ENCODE results near the gene SNX3.

DNA sequence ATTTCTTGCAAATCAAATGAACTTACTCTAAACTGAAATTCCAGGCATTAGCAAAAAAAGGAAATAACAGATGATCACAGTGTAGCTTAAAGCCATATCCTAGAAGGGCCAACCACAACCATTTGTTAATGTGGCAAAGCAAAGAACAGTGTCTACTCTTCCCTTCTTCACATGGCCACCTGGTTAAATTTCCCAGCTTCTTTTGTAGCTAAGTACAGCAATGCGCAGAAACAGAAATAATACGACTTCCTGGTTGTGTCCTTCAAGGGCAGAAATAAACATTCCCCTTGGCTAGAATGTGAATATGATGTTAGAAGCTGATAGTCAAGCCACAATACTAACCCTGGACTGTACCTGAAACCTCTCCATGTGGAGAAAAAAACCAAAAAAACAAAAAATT lies 9.6 kb downstream of the SNX3 start:
- TF ChIP-seq, protein P1, sequence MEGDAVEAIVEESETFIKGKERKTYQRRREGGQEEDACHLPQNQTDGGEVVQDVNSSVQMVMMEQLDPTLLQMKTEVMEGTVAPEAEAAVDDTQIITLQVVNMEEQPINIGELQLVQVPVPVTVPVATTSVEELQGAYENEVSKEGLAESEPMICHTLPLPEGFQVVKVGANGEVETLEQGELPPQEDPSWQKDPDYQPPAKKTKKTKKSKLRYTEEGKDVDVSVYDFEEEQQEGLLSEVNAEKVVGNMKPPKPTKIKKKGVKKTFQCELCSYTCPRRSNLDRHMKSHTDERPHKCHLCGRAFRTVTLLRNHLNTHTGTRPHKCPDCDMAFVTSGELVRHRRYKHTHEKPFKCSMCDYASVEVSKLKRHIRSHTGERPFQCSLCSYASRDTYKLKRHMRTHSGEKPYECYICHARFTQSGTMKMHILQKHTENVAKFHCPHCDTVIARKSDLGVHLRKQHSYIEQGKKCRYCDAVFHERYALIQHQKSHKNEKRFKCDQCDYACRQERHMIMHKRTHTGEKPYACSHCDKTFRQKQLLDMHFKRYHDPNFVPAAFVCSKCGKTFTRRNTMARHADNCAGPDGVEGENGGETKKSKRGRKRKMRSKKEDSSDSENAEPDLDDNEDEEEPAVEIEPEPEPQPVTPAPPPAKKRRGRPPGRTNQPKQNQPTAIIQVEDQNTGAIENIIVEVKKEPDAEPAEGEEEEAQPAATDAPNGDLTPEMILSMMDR (IDR thresholded peaks at IDR 0.05; ENCODE audit: poor library complexity, severe bottlenecking) = no peak
- no peak for TF ChIP-seq SMC3 (conservative IDR thresholded peaks at IDR 0.05; ENCODE audit: poor library complexity)
- TF ChIP-seq TAF1 (IDR thresholded peaks at IDR 0.05; ENCODE audit: low read depth) = no peak
- TF ChIP-seq EZH2 (IDR thresholded peaks at IDR 0.05; ENCODE audit: borderline replicate concordance, insufficient read depth, low read length, poor library complexity, severe bottlenecking) = no peak
- TF ChIP-seq, protein P2, sequence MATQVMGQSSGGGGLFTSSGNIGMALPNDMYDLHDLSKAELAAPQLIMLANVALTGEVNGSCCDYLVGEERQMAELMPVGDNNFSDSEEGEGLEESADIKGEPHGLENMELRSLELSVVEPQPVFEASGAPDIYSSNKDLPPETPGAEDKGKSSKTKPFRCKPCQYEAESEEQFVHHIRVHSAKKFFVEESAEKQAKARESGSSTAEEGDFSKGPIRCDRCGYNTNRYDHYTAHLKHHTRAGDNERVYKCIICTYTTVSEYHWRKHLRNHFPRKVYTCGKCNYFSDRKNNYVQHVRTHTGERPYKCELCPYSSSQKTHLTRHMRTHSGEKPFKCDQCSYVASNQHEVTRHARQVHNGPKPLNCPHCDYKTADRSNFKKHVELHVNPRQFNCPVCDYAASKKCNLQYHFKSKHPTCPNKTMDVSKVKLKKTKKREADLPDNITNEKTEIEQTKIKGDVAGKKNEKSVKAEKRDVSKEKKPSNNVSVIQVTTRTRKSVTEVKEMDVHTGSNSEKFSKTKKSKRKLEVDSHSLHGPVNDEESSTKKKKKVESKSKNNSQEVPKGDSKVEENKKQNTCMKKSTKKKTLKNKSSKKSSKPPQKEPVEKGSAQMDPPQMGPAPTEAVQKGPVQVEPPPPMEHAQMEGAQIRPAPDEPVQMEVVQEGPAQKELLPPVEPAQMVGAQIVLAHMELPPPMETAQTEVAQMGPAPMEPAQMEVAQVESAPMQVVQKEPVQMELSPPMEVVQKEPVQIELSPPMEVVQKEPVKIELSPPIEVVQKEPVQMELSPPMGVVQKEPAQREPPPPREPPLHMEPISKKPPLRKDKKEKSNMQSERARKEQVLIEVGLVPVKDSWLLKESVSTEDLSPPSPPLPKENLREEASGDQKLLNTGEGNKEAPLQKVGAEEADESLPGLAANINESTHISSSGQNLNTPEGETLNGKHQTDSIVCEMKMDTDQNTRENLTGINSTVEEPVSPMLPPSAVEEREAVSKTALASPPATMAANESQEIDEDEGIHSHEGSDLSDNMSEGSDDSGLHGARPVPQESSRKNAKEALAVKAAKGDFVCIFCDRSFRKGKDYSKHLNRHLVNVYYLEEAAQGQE (IDR thresholded peaks at IDR 0.05; ENCODE audit: borderline replicate concordance) = no peak
- TF ChIP-seq POLR2AphosphoS5 (IDR thresholded peaks at IDR 0.05) = no peak
- TF ChIP-seq EP300 (conservative IDR thresholded peaks at IDR 0.05; ENCODE audit: poor library complexity, severe bottlenecking) = no peak
